CD4-positive, alpha-beta T cell treated with Interleukin-15 for 1 hour (primary cell): Measurements from ENCODE around the gene VIPR2.
"Not testable (repeated sequence)": the region's sequence is repeated elsewhere in the genome, so short reads cannot be mapped to it uniquely, and the experiment has no call there.

ENCODE experiments used
- DNase-seq: peaks from one replicate; pipeline ENCODE4 v3.0.0-alpha.2; 2020

VIPR2 gene

GRCh38 chr7:159020987-159021386 lies 123.7 kb downstream of the VIPR2 start:
- DNase-seq = no peak

- DNase-seq = no peak
Measured at GRCh38 chr7:159019111-159019510, 125.6 kb downstream of the VIPR2 start.

GRCh38 chr7:159017741-159018140 lies 126.9 kb downstream of the VIPR2 start:
- DNase-seq = no peak

- no peak for DNase-seq
Measured at GRCh38 chr7:159017210-159017609, 127.5 kb downstream of the VIPR2 start.

- no peak for DNase-seq
Measured at GRCh38 chr7:159016591-159016990, 128.1 kb downstream of the VIPR2 start.

GRCh38 chr7:159015454-159016410 lies 128.9 kb downstream of the VIPR2 start:
- DNase-seq = no peak

GRCh38 chr7:159015081-159015453 lies 129.6 kb downstream of the VIPR2 start:
- DNase-seq = no peak

- DNase-seq = no peak
Measured at GRCh38 chr7:159014297-159015062, 130.2 kb downstream of the VIPR2 start.

GRCh38 chr7:159013825-159014289 lies 130.8 kb downstream of the VIPR2 start:
- DNase-seq = no peak

GRCh38 chr7:159013181-159013690 lies 131.4 kb downstream of the VIPR2 start:
- DNase-seq = no peak

- DNase-seq = no peak
Measured at GRCh38 chr7:159012353-159013069, 132.2 kb downstream of the VIPR2 start.

GRCh38 chr7:159011722-159012022 lies 133.0 kb downstream of the VIPR2 start:
- no peak for DNase-seq

GRCh38 chr7:159010937-159011721 lies 133.5 kb downstream of the VIPR2 start:
- DNase-seq = no peak

- no peak for DNase-seq
Measured at GRCh38 chr7:159010411-159010810, 134.3 kb downstream of the VIPR2 start.

GRCh38 chr7:159009951-159010350 lies 134.7 kb downstream of the VIPR2 start:
- DNase-seq = no peak

GRCh38 chr7:159008417-159008816 lies 136.2 kb downstream of the VIPR2 start:
- DNase-seq = no peak

- no peak for DNase-seq
Measured at GRCh38 chr7:159007996-159008389, 136.7 kb downstream of the VIPR2 start.

GRCh38 chr7:159007364-159007995 lies 137.2 kb downstream of the VIPR2 start:
- no peak for DNase-seq

- DNase-seq = no peak
Measured at GRCh38 chr7:159006610-159007130, 138.0 kb downstream of the VIPR2 start.

GRCh38 chr7:159006022-159006609 lies 138.6 kb downstream of the VIPR2 start:
- DNase-seq = not testable (repeated sequence)

- DNase-seq = no peak
Measured at GRCh38 chr7:159005618-159006017, 139.0 kb downstream of the VIPR2 start.
